GM23338 (cell line): ENCODE results near the gene MAD1L1. TPM values are rescaled to one million over a fixed set of nuclear protein-coding genes. Genes with fewer than 3 reads are reported as not detected.

Experiments
- ATAC-seq: fragments of 200-7000 bp; cut with Tn5 transposase; 3 replicates; pipeline ENCODE4 v1.9.1; 2020
- DNase-seq: peaks from one replicate; pipeline ENCODE4 v3.0.0-alpha.2; 2015; ENCODE audit warnings: low spot score
- H2AFZ ChIP-seq: fragments of 200-600 bp; sonication (generic); 2 replicates; pipeline ENCODE4 v1.8.0; 2016; ENCODE audit warnings: antibody characterized with exemption, mild to moderate bottlenecking, moderate library complexity
- H3F3A ChIP-seq: fragments of 200-600 bp; sonication (generic); replicated peaks from 2 replicates; pipeline ENCODE4 v1.8.0; 2017; ENCODE audit warnings: antibody characterized with exemption, mixed run types, low read depth
- H3K27ac ChIP-seq: fragments of 200-600 bp; sonication (generic); 2 replicates; pipeline ENCODE4 v1.6.1; 2016; ENCODE audit warnings: low read depth
- H3K27me3 ChIP-seq: fragments of 200-600 bp; sonication (generic); 2 replicates; pipeline ENCODE4 v1.8.0; 2016; ENCODE audit warnings: mild to moderate bottlenecking, mixed run types, moderate library complexity; ENCODE audit not compliant: insufficient read depth
- H3K36me3 ChIP-seq: fragments of 200-600 bp; sonication (generic); 2 replicates; pipeline ENCODE4 v1.8.0; 2016; ENCODE audit warnings: mild to moderate bottlenecking; ENCODE audit not compliant: insufficient read depth
- H3K4me1 ChIP-seq: fragments of 200-600 bp; sonication (generic); 2 replicates; pipeline ENCODE4 v1.8.0; 2016; ENCODE audit warnings: mild to moderate bottlenecking, moderate library complexity; ENCODE audit not compliant: insufficient read depth
- H3K4me2 ChIP-seq: fragments of 200-600 bp; sonication (generic); 2 replicates; pipeline ENCODE4 v1.7.1; 2017; ENCODE audit warnings: mixed run types
- H3K4me3 ChIP-seq: fragments of 200-600 bp; sonication (generic); 2 replicates; pipeline ENCODE4 v1.6.1; 2016; ENCODE audit warnings: mixed run types
- H3K79me2 ChIP-seq: fragments of 200-600 bp; sonication (generic); replicated peaks from 2 replicates; pipeline ENCODE4 v1.8.0; 2017; ENCODE audit warnings: mild to moderate bottlenecking; ENCODE audit not compliant: insufficient read depth
- H3K9me2 ChIP-seq: fragments of 200-600 bp; sonication (generic); 2 replicates; pipeline ENCODE4 v1.8.0; 2017; ENCODE audit not compliant: insufficient read depth
- H4K20me1 ChIP-seq: fragments of 200-600 bp; sonication (generic); replicated peaks from 2 replicates; pipeline ENCODE4 v1.8.0; 2017; ENCODE audit warnings: mild to moderate bottlenecking; ENCODE audit not compliant: insufficient read depth
- H3K27ac Mint-ChIP-seq: 2 replicates; pipeline ENCODE4 v1.8.0; 2020; ENCODE audit warnings: inconsistent platforms, mild to moderate bottlenecking, moderate library complexity, mixed read lengths
- H3K27me3 Mint-ChIP-seq: 3 replicates; pipeline ENCODE4 v1.8.0; 2022; ENCODE audit warnings: low read depth, mild to moderate bottlenecking, moderate library complexity, mixed read lengths, inconsistent platforms; ENCODE audit not compliant: insufficient read depth, poor library complexity
- H3K36me3 Mint-ChIP-seq: 3 replicates; pipeline ENCODE4 v1.8.0; 2021; ENCODE audit warnings: low read depth, mild to moderate bottlenecking, inconsistent platforms, moderate library complexity, mixed read lengths
- H3K4me1 Mint-ChIP-seq: 3 replicates; pipeline ENCODE4 v1.8.0; 2020; ENCODE audit warnings: mild to moderate bottlenecking, inconsistent platforms, mixed read lengths
- H3K4me3 Mint-ChIP-seq: 3 replicates; pipeline ENCODE4 v1.8.0; 2021; ENCODE audit warnings: moderate library complexity, mild to moderate bottlenecking, inconsistent platforms, mixed read lengths
- H3K9me3 Mint-ChIP-seq: 3 replicates; pipeline ENCODE4 v1.8.0; 2020; ENCODE audit warnings: moderate library complexity, mild to moderate bottlenecking, inconsistent platforms, mixed read lengths
- CREB1 ChIP-seq: fragments of 250-450 bp; sonication (Bioruptor Pico); IDR thresholded peaks from 2 replicates; pipeline ENCODE4 v1.5.0; 2020; ENCODE audit warnings: low read depth, mild to moderate bottlenecking, moderate library complexity
- CTCF ChIP-seq, 2 experiments: fragments of 200-600 bp in 1 of 2; sonication (generic) in 1 of 2; conservative IDR thresholded peaks; 2 replicates each; pipeline versions ENCODE4 v1.5.1 to v1.6.1; 2016 to 2017; ENCODE audit warnings: antibody characterized with exemption in 2 of 2, low read depth in 2 of 2, mild to moderate bottlenecking in 2 of 2, moderate library complexity in 1 of 2
- EZH2 ChIP-seq: fragments of 200-600 bp; sonication (generic); IDR thresholded peaks from one replicate; pipeline ENCODE4 v1.8.0; 2017; ENCODE audit warnings: antibody characterized with exemption, mild to moderate bottlenecking, low read depth; ENCODE audit not compliant: unreplicated experiment
- EZH2phosphoT487 ChIP-seq: fragments of 200-600 bp; sonication (generic); IDR thresholded peaks from one replicate; pipeline ENCODE4 v1.8.1; 2018; ENCODE audit warnings: antibody characterized with exemption; ENCODE audit not compliant: unreplicated experiment
- JUNB ChIP-seq: IDR thresholded peaks from one replicate; pipeline ENCODE4 v1.6.1; 2016; ENCODE audit warnings: antibody characterized with exemption; ENCODE audit not compliant: unreplicated experiment
- POLR2AphosphoS5 ChIP-seq: IDR thresholded peaks from 2 replicates; pipeline ENCODE4 v1.6.1; 2016; ENCODE audit warnings: antibody characterized with exemption, low read depth
- STAT1 ChIP-seq: IDR thresholded peaks from one replicate; pipeline ENCODE4 v1.6.1; 2016; ENCODE audit warnings: antibody characterized with exemption; ENCODE audit not compliant: unreplicated experiment
- ZNF462 ChIP-seq: fragments of 250-450 bp; sonication (Bioruptor Pico); IDR thresholded peaks from 2 replicates; pipeline ENCODE4 v1.5.0; 2020; ENCODE audit warnings: mild to moderate bottlenecking, moderate library complexity
- polyA plus RNA-seq: library from polyadenylated mRNA; unstranded; fragments of >200 nt; fragmentation: Nextera tagmentation; extraction: Ambion mirVana; gene quantifications from 2 replicates; pipeline ENCODE4 v1.2.1, GENCODE V29; 2016
- total RNA-seq: library from RNA; depleted of rRNA; stranded (reverse); fragments of >200 nt; shearing (Covaris generic); gene quantifications from 2 replicates; pipeline ENCODE4 v1.2.3, GENCODE V29; 2014
- TF ChIP-seq, protein P1 (sequence below): IDR thresholded peaks from one replicate; pipeline ENCODE4 v1.6.1; 2018; ENCODE audit warnings: antibody characterized with exemption; ENCODE audit not compliant: unreplicated experiment

MAD1L1 gene
- total and polyA plus RNA-seq, 2 experiments from 2014 or later, result 40.3 to 59.3 TPM

DNA sequence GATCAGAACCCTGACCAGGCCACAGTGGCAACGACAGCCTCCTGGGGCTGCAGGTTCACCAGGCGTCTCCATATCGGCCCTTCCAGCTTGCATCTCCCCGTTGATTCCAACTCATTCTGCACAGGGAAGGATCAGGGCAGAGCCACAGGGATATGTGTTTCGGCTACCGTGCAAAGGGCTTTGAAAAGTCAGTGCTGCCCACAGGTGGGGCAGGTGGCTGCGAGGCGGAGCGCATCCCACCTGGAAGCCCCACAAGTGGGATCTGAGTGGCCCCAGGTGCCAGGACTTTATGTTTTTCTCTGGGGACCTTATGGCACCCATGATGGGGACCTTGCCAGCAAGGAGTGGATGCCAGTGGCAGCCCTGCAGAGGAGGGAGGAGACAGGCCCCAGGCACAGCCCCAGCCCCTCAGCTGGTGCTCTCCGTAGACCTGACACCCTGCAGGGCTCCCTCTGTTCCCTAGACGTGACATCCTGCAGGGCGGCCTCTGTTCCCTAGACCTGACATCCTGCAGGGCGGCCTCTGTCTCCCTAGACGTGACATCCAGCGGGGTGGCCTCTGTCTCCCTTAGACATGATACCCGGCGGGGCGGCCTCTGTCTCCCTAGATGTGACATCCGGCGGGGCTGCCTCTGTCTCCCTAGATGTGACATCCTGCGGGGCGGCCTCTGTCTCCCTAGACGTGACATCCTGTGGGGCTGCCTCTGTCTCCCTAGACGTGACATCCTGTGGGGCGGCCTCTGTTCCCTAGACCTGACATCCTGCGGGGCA is 373.3 kb downstream of the MAD1L1 start:
- Histone ChIP-seq H2AFZ (no peak overlapping the region), H3K27ac (no peak overlapping the region), H4K20me1 (no peaks in the 10 kb centered on the region), H3K4me1 (no peaks in the 10 kb centered on the region), H3F3A (no peaks in the 10 kb centered on the region), H3K9me2 (no peaks in the 10 kb centered on the region), H3K4me3 (no peak overlapping the region), H3K27me3 (no peaks in the 10 kb centered on the region), H3K4me2 (no peak overlapping the region), H3K79me2 (no peaks in the 10 kb centered on the region), H3K36me3 (no peaks in the 10 kb centered on the region)
- Mint-ChIP-seq H3K27me3 (peaks cover 13% of the 10 kb centered on the region), H3K4me1 (peaks cover 8% of the 10 kb centered on the region), H3K36me3 (no peaks in the 10 kb centered on the region), H3K27ac (no peak overlapping the region), H3K9me3 (no peaks in the 10 kb centered on the region), H3K4me3 (no peak overlapping the region)
- DNase-seq (no peak), ATAC-seq (no peak)
- TF ChIP-seq STAT1 (no peak), JUNB (no peak), CREB1 (CRISPR knock-in tag) (no peak), EZH2 (no peak), POLR2AphosphoS5 (no peak), ZNF462 (CRISPR knock-in tag) (no peak), EZH2phosphoT487 (no peak), CTCF (conservative IDR thresholded peaks at IDR 0.05; ENCODE audit: low read depth in 2 of 2) (no peak)
- TF ChIP-seq, protein P1, sequence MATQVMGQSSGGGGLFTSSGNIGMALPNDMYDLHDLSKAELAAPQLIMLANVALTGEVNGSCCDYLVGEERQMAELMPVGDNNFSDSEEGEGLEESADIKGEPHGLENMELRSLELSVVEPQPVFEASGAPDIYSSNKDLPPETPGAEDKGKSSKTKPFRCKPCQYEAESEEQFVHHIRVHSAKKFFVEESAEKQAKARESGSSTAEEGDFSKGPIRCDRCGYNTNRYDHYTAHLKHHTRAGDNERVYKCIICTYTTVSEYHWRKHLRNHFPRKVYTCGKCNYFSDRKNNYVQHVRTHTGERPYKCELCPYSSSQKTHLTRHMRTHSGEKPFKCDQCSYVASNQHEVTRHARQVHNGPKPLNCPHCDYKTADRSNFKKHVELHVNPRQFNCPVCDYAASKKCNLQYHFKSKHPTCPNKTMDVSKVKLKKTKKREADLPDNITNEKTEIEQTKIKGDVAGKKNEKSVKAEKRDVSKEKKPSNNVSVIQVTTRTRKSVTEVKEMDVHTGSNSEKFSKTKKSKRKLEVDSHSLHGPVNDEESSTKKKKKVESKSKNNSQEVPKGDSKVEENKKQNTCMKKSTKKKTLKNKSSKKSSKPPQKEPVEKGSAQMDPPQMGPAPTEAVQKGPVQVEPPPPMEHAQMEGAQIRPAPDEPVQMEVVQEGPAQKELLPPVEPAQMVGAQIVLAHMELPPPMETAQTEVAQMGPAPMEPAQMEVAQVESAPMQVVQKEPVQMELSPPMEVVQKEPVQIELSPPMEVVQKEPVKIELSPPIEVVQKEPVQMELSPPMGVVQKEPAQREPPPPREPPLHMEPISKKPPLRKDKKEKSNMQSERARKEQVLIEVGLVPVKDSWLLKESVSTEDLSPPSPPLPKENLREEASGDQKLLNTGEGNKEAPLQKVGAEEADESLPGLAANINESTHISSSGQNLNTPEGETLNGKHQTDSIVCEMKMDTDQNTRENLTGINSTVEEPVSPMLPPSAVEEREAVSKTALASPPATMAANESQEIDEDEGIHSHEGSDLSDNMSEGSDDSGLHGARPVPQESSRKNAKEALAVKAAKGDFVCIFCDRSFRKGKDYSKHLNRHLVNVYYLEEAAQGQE, result no peak
